ENCODE data around the gene TTLL5.
"Not testable (repeated sequence)": the region's sequence is repeated elsewhere in the genome, so short reads cannot be mapped to it uniquely, and the experiment has no call there.

The TTLL5 gene

DNA sequence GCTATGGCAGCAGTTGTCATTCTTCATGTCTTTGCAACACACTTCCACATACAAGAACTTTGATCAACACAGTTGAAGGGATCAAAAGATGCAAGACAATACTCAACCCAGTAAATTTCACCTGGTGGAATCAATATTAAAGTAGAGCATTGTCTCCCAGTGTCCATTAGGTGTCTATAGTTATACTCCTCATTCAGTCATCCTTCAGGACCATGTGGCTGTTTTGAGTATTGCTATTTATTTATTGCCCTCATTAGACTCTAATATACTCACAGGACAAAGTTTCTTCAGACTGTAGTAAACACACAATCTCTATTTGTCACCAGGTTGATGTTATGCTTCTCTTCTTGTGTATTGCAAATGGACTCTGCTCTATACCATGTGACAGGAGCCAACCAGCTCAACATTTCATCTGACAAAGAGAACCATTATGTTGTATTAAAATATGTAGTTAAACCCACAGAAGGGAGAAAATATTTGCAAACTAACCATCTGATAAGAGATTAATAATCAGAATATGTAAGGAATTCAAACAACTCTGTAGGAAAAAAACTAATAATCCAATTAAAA is 174.2 kb downstream of the TTLL5 start:
- no peak for DNase-seq (ENCODE audit: low read depth in 2 of 2)

DNA sequence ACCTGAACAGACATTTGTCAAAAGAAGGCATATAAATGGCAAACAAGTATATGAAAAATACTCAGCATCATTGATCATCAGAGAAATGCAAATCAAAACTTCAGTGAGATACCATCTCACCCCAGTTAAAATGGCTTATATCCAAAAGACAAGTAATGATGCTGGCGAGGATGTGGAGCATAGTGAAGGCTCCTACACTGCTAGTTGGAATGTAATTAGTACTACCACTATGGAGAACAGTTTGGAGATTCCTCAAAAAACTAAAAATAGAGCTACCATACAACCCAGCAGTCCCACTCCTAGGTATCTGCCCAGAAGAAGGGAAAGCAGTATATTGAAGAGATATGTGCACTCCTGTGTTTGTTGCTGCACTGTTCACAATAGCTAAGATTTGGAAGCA is 174.7 kb downstream of the TTLL5 start:
- DNase-seq (ENCODE audit: low read depth in 2 of 2): no peak

DNA sequence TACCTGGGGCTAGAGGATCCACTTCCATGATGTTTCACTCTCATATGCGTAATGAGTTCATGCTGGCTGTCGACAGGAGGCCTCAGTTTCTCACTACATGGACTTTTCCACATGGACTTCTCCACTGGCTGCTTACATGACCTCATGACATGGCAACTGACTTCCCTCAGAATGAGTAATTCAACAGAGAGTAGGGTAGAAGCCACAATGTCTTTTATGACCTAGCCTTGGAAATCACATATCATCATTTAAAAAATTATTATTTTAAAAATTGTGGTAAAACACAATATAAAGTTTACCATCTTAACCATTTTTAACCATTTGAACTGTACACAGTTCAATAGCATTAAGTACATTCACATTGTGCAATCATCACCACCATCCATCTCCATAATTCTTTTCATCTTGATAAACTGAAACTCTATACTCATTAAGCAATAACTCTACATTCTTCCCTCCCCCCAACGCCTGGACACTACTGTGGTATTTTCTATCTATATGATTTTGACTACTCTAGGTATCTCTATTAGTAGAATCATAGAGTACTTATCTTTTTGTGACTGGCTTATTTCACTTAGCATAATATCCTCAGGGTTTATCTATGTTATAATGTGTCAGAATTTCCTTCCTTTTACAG is 176.2 kb downstream of the TTLL5 start:
- DNase-seq (ENCODE audit: low read depth in 2 of 2): no peak

DNA sequence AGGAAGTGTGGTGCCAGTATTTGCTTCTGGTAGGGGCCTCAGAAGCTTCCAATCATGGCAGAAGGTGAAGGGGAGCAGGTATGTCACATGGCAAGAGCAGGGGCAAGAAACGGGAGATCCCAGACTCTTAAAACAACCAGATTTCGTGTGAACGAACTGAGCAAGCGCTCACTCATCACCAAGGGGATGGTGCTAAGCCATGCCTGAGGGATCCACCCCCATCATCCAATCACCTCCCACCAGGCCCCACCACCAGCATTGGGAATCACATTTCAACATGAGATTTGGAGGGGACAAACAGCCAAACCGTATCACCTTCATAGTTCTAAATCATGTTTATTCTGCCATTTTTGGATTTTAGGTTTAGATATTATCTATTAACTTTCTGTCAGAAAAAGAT is 179.9 kb downstream of the TTLL5 start:
- no peak for DNase-seq (ENCODE audit: low read depth in 2 of 2)

DNA sequence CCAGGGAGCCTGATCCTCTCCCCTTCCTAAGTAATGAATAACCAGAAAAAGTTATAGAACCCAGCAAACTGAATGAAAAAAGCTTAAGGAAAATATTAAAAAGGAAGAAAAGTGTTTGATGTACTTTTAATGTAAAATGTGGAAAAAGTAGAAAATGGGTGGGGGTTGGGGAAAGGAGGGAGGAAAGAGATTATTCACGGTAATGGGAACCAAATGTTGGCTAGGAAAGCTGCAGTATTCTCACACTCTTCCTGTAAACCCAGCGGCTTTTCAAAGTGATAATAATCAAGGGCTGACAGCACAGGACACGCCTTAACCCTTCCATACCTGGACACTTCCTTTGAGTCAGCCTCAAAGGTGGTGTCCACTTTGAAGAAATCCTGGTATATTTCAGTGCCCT is 181.5 kb downstream of the TTLL5 start:
- DNase-seq (ENCODE audit: low read depth in 2 of 2): no peak

DNA sequence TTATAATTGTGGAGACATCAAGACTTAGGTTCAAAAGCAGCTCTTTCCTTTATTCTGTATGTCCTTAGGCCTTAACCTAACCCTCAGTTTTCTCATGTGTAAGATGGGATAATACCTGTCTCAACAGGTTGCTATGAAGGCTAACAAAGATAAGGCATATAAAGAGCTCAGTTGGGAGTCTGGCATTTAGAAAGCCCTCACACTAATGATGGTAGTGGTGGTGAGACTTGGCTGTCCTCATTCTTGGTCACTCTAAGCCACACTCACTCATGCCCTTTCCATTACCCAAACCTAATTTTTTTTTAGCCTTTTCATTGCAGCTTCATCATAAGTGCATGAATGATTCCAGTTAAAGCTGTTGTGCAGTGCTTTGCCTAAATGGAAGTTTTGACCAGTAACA is 183.4 kb downstream of the TTLL5 start:
- DNase-seq (ENCODE audit: low read depth in 2 of 2): no peak

DNA sequence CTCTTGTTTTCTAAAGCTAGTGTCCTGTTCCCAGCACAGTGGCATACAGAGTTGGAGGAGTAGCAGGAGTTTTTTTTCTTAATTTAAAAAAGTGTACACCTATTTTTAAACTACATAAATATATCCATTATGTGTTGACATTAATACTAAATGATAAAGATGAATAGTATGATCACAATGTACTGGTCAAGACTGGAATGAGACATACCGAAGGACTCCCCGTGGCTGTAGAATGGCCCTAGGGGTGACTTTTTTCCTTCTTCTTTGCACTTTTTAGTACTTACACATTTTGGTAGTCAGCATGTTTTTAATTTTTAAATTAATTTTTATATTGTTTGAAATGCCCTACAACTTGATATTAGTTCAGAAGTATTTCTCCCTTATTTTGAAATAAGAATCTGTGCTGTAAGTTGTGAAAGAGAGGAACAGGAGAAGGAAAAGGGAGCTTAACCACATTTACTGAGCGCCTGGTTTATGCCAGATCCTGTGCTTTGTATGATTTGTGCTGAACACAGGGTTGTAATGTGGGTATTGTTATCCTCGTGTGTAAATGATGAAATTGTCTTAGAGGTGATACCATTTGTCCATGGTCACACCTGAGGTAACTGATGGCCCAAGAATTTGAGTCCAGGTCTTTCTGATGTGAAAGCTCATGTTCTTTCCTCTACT is 184.2 kb downstream of the TTLL5 start:
- no peak for DNase-seq (ENCODE audit: low read depth in 2 of 2)

DNA sequence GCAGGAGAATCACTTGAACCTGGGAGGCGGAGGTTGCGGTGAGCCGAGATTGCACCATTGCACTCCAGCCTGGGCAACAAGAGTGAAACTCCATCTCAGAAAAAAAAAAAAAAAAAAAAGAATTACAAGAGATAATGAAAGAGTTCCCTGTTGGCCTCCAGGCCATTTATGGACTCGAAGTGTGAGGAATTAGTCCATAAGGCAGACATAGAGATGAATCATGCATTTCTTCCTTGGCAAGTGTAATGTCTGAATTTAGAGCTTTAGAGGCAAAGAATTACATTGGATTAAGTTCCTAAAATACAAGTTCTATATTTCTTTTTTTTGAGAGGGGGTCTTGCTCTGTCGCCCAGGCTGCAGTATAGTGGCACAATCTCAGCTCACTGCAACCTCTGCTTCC is 185.6 kb downstream of the TTLL5 start:
- DNase-seq (ENCODE audit: low read depth in 2 of 2): not testable (repeated sequence)

DNA sequence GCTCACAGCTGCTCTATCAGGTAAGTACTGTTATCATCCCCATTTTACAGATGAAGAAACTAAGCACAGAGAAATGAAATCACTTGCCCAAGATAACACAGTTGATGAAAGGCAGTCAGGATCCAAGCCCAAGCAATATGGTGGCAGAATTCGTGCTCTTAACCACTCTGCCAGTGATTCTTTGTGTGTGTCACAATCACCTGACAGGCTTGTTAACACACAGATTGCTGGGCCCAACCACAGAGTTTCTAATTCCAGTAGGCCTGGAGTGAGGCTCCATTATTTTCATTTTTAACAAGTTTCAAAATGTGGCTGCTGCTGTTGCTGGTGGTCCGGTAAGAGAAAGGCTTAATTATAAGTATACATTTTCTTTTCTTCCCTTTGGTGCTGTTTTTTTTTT is 186.5 kb downstream of the TTLL5 start:
- DNase-seq (ENCODE audit: low read depth in 2 of 2): no peak

DNA sequence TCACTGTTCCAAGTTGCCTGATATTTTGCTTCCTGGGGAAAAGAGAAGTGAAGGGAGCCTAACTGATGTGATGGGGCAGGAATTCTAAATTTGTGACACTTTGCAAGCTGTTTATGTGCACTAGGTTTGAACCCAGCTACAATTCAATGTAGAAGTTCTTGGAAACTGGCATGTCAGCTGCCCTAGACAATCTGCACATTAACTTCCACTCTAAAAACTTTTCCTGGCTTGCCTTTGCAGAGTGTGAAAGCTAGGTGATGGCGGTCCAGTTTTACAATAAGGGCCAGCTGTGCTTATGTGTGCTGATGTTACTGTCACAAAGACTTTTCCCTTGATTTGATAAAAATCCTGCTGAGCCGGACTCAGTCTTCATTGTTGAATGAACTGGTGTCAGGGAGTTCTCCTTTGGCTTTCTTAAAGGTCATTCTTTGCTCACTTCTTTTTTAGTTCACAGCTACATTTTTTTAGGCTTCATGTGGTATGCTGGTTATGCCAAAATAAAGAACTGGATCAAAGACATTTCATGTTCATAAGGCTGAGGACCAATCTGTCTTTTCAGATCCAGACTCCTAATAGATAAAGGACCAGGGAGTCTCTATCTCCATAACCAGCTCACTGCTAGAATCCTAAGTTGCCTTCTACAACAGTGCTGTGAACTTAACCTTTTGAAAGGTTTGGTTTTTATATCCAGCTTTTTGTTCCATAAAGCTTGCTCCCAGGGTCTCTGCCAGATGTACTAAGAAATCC is 187.3 kb downstream of the TTLL5 start:
- no peak for DNase-seq (ENCODE audit: low read depth in 2 of 2)

DNA sequence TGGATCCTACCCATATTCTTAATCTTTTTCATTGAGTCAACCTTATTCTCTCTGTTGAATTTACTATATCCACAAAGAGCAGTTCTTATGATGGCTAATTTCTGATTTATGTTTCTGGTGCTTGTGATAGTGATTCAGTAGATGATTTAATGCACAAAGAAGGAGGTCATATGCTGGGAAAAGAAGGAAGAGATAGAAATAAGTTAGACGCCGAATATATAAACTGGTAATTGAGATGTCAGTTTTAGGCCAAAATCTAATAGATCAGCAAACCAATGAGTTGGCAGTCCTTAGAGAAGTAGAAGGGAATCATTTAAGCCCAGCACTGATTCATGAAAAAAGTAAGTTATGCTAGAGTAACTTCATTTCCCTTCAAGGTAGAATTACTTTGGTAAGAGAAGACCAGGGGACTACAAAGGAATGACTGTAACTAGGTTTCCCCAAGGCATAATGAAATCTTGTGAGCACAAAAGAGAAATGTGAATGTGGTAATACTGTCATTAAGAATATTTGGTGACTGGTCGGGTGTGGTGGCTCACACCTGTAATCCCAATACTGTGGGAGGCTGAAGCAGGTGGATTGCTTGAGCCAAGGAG is 188.4 kb downstream of the TTLL5 start:
- no peak for DNase-seq (ENCODE audit: low read depth in 2 of 2)

DNA sequence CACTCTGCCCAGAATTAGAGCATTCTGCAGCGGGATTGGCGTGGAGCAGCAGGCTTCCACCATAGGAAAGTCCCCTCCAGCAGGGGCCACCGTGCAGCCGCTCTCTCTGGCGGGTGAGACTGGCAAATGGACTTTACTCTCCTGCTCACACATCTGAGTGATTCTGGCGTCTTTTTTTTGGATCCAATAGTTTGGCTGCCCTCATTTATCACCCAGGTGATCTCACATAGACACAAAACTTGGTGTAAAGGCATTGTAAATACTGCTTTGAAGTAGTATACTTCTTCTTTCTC is 190.5 kb downstream of the TTLL5 start:
- no peak for DNase-seq (ENCODE audit: low read depth in 2 of 2)

DNA sequence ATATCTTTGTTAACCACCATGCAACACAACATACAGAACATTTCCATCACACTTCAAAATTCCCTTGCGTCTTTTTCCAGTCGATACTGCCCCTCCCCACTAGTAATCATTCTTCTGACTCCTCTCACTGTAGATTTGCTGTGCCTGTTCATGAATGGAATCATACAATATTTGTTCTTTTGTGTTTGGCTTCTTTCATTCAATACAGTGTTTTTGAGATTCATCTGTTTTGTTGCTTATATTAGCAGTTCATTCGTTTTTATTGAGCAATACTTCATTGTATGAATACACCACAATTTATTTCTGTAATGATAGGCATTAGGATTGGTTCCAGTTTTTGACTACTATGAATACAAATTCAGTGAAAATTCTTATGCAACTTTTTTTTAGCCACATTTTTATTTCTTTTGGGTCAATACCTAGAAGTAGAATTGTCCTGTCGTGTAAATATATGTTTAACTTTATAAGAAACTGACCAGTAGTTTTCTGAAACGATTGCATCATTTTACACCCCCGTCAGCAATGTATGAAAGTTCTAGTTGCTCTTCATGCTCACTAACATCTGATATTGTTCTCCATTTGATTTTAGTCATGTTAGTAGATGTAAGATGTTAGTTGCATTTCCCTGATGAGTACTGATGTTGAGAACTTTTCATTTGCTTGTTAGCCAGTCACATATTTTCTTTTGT is 193.2 kb downstream of the TTLL5 start:
- no peak for DNase-seq (ENCODE audit: low read depth in 2 of 2)

DNA sequence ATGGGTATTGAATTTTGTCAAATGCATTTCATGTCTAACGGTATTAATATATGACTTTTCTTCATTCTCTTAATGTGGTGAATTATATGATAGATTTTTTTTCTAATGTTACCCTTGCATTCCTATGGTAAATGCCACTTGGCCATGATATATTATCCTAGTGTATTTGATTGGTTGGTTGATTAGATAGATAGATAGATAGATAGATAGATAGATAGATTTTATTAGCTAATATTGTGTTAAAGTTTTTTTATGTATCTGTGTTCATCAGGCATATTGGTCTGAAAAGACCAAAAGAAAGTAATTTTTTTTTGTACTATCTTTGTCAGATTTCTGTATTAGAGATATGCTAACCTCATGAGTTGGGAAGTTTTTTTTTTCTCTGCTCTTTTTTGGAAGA is 196.2 kb downstream of the TTLL5 start:
- no peak for DNase-seq (ENCODE audit: low read depth in 2 of 2)

DNA sequence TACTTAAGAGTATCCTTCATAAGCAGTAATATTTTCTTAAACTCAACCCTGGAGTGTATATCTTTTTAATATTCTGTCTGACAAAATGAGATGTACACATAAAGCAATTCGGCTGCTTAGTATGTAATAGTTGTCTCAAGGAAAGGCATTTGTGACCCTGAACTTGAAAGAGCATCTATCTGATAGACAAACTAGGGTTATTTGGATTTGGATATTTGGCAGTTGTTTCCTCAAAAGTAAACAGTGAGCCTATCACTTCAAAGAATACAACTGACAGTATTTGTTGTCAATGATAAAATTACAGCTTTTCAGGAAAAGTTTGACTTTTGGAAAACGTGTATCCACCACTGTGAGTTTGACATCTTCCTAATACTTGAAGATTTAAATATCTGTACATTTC is 197.3 kb downstream of the TTLL5 start:
- no peak for DNase-seq (ENCODE audit: low read depth in 2 of 2)

DNA sequence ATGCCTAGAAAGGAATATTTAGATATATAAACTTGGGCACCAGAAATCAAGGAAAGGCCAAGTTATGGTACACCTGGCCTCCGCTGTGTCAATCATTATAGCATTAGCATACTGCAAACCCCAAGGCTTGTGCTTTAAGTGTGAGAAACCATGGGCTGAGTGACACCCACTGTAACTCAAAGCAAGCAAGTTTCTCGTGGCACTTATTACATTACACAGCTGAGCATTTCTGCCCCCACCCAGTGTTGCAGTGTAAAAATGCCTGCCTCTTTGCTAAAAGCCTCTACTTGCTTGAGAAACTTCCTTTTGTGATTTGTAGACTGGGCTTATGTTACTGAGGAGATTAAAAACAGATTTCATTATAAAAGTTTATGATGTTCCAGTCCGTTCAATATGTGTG is 198.7 kb downstream of the TTLL5 start:
- no peak for DNase-seq (ENCODE audit: low read depth in 2 of 2)

DNA sequence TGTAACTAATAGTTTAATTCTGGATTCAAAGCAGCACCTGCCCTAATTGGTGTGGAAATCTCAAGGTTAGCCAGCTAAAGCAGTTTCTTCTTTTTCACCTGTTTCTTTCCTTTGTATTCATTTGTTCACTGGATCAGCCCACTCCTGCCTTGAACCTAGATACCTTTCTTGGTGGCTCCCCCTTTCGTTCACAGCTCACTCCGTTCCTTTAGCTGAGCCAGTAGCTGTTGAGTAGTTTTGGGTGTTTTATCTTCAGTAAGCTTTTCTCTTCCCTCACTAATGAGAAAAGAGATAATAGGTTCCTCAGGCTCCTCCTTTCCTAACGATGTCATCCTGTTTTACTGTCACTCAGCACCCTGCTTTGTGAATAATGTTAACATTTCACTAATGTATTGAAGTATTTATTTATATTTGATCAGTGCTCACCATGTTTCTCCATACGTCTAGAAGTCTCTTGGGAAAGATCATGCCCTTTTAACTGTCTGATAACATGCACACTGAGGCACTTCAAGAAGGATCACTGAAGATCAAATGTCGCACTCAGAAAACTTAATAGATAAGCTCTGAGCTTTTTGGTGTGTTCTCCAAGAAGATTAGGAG is 199.6 kb downstream of the TTLL5 start:
- no peak for DNase-seq (ENCODE audit: low read depth in 2 of 2)

DNA sequence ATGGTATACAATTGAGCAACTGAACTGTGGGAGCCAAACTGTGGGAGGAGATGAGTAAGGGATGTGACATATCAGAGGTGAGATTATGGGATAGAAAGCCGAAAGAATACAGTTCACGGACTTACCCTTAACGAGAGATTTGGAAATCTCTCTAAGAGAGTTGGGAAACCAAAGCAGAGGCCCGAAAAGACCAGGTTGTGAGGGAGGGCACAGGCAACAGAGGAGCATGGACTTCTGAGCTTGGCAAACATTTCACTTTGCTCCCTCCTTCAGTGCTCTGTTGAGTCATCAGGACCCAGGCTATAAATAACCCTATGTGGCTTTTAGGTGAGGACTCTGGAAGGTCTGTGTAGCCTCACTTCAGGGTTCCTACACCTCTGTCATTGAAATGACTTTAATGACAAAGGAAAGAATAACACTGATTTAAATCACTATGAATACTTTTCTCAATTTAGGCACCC is 200.1 kb downstream of the TTLL5 start:
- no peak for DNase-seq (ENCODE audit: low read depth in 2 of 2)

DNA sequence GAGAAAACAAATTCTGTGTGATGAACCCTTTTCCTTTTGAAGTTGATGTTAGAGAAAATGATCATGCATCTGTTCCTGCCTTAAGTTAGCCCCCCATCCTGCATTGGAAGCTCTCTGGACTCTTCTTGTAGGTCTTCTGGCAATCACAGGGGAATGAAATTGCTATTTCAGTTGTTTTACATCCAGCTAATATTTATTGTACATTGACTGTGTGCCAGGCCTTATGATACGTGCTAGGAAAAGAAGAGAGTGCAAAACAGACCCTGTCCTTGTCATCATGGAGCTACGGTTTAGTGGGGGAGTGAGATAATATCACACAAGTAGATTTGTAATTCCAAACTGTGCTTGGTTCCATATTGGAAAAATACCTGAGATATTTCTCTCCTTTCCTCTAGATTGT is 202.2 kb downstream of the TTLL5 start:
- DNase-seq (ENCODE audit: low read depth in 2 of 2): no peak

DNA sequence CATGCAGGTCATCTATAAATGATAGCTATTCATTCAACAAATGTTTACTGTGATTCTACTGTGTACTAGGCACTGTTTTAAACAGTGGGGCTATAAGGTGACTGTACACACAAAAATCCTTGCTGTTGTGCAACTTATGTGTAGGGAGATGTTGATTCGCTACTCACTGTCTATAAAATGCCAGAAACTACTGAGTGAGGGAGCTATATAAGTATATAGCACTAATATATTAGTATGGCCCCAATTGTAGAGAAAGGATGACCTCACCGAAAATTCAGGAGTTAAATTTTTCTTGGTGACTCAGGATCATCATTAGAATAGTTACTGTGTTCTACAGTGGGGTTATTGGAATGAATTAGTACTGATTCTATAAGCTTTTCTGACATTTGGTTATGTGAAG is 203.3 kb downstream of the TTLL5 start:
- no peak for DNase-seq (ENCODE audit: low read depth in 2 of 2)

DNA sequence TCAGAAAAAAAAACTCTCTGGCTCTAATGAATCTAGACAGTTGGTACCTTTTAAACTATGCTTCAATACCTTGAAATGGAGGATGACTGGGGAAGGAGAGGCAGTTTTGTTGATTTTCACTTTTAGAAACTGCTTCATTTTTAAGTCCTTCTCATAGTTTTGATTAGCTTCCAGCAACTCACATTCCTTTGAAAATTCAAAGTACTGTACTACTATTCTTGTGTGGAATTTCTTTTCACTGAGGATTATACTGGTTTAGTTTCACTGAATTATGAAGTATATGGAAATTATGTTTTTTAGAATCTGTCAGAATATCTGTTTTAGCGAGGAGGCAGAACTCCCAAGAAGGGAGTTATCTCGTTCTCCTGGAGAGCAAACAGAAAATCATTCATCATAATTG is 204.5 kb downstream of the TTLL5 start:
- no peak for DNase-seq (ENCODE audit: low read depth in 2 of 2)

DNA sequence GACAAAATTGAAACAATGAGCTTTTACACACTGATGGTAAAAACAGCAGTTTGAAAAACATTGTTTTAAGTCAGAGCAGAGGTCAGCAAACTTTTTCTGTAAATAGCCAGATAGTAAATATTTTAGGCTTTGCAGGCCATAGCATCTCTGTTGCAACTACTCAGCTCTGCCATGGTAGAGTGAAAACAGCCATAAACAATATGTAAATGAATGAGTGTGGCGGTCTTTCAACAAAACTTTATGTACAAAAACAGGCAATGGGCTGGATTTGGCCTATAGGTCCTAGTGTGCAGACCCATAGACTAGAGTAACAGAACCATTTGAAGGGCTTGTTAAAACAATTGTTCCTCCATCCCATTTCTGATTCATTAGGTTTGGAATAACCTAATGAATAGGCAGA is 205.9 kb downstream of the TTLL5 start:
- DNase-seq (ENCODE audit: low read depth in 2 of 2): no peak
